GM21526 (cell line): ENCODE data around the gene PIP5K1B.

Experiments
- ATAC-seq: cut with Tn5 transposase; IDR thresholded peaks from one replicate; pipeline ENCODE4 v1.9.1; 2021; ENCODE audit warnings: moderate library complexity; ENCODE audit not compliant: unreplicated experiment, low FRiP score

Gene PIP5K1B

GRCh38 chr9:68843239-68843638 is 138.2 kb downstream of the PIP5K1B start:
- ATAC-seq = no peak

- ATAC-seq = no peak
These were observed 139.1 kb downstream of the PIP5K1B start for GRCh38 chr9:68844157-68844556.

- ATAC-seq = peak; percentile 52
These were observed 139.9 kb downstream of the PIP5K1B start for GRCh38 chr9:68844631-68845612.

- peak; percentile 57 for ATAC-seq
These were observed 142.7 kb downstream of the PIP5K1B start for GRCh38 chr9:68847765-68848164.

- ATAC-seq = no peak
These were observed 146.6 kb downstream of the PIP5K1B start for GRCh38 chr9:68851657-68852056.

GRCh38 chr9:68852941-68853340 is 147.9 kb downstream of the PIP5K1B start:
- ATAC-seq = no peak

GRCh38 chr9:68859347-68859746 is 154.3 kb downstream of the PIP5K1B start:
- ATAC-seq = no peak

- ATAC-seq = no peak
These were observed 155.4 kb downstream of the PIP5K1B start for GRCh38 chr9:68860419-68860818.

GRCh38 chr9:68861436-68861835 is 156.4 kb downstream of the PIP5K1B start:
- no peak for ATAC-seq

GRCh38 chr9:68867066-68867465 is 162.0 kb downstream of the PIP5K1B start:
- ATAC-seq = no peak

GRCh38 chr9:68869022-68869421 is 164.0 kb downstream of the PIP5K1B start:
- no peak for ATAC-seq

- ATAC-seq = no peak
These were observed 165.0 kb downstream of the PIP5K1B start for GRCh38 chr9:68870086-68870485.

- ATAC-seq = no peak
These were observed 166.2 kb downstream of the PIP5K1B start for GRCh38 chr9:68871236-68871635.

GRCh38 chr9:68872026-68872501 is 167.0 kb downstream of the PIP5K1B start:
- no peak for ATAC-seq

- no peak for ATAC-seq
These were observed 168.1 kb downstream of the PIP5K1B start for GRCh38 chr9:68873179-68873578.

- no peak for ATAC-seq
These were observed 171.2 kb downstream of the PIP5K1B start for GRCh38 chr9:68876273-68876672.

- ATAC-seq = no peak
These were observed 171.6 kb downstream of the PIP5K1B start for GRCh38 chr9:68876681-68877080.

- ATAC-seq = no peak
These were observed 172.2 kb downstream of the PIP5K1B start for GRCh38 chr9:68877219-68877618.

- no peak for ATAC-seq
These were observed 173.4 kb downstream of the PIP5K1B start for GRCh38 chr9:68878450-68878849.

GRCh38 chr9:68883224-68883623 is 178.2 kb downstream of the PIP5K1B start:
- no peak for ATAC-seq

GRCh38 chr9:68887232-68887631 is 182.2 kb downstream of the PIP5K1B start:
- no peak for ATAC-seq

GRCh38 chr9:68894502-68894901 is 189.5 kb downstream of the PIP5K1B start:
- no peak for ATAC-seq
